HG02798 (cell line): ENCODE measurements around the gene PIP4K2A.

Source experiments
- ATAC-seq: cut with Tn5 transposase; IDR thresholded peaks from one replicate; pipeline ENCODE4 v1.9.1; 2021; ENCODE audit warnings: mild to moderate bottlenecking; ENCODE audit not compliant: unreplicated experiment, poor library complexity

Gene PIP4K2A

GRCh38 chr10:22647244-22647643 is 67.1 kb downstream of the PIP4K2A start:
- no peak for ATAC-seq

- ATAC-seq = peak; percentile 73
Observed at GRCh38 chr10:22646388-22646853, 68.0 kb downstream of the PIP4K2A start.

GRCh38 chr10:22644222-22644621 is 70.2 kb downstream of the PIP4K2A start:
- no peak for ATAC-seq

- ATAC-seq = no peak
Observed at GRCh38 chr10:22643775-22644174, 70.6 kb downstream of the PIP4K2A start.

- ATAC-seq = no peak
Observed at GRCh38 chr10:22643116-22643515, 71.3 kb downstream of the PIP4K2A start.

- no peak for ATAC-seq
Observed at GRCh38 chr10:22641743-22642142, 72.6 kb downstream of the PIP4K2A start.

- no peak for ATAC-seq
Observed at GRCh38 chr10:22640359-22640758, 74.0 kb downstream of the PIP4K2A start.

- no peak for ATAC-seq
Observed at GRCh38 chr10:22638863-22639262, 75.5 kb downstream of the PIP4K2A start.

GRCh38 chr10:22637491-22637890 is 76.9 kb downstream of the PIP4K2A start:
- ATAC-seq = peak; percentile 61

GRCh38 chr10:22635650-22636049 is 78.7 kb downstream of the PIP4K2A start:
- ATAC-seq = peak; percentile 27

- no peak for ATAC-seq
Observed at GRCh38 chr10:22634606-22635459, 79.5 kb downstream of the PIP4K2A start.

- no peak for ATAC-seq
Observed at GRCh38 chr10:22634093-22634492, 80.3 kb downstream of the PIP4K2A start.

GRCh38 chr10:22633528-22633927 is 80.8 kb downstream of the PIP4K2A start:
- ATAC-seq = no peak

GRCh38 chr10:22633106-22633505 is 81.3 kb downstream of the PIP4K2A start:
- no peak for ATAC-seq

GRCh38 chr10:22631646-22632278 is 82.6 kb downstream of the PIP4K2A start:
- no peak for ATAC-seq

GRCh38 chr10:22631185-22631584 is 83.2 kb downstream of the PIP4K2A start:
- no peak for ATAC-seq

GRCh38 chr10:22630234-22631174 is 83.9 kb downstream of the PIP4K2A start:
- ATAC-seq = peak; percentile 87

GRCh38 chr10:22629852-22630233 is 84.5 kb downstream of the PIP4K2A start:
- ATAC-seq = peak; percentile 18

GRCh38 chr10:22629126-22629525 is 85.3 kb downstream of the PIP4K2A start:
- ATAC-seq = no peak

- no peak for ATAC-seq
Observed at GRCh38 chr10:22628309-22628708, 86.1 kb downstream of the PIP4K2A start.

GRCh38 chr10:22626784-22627183 is 87.6 kb downstream of the PIP4K2A start:
- ATAC-seq = no peak
